ENCODE measurements around the gene OPA1. TPM values are rescaled to one million over a fixed set of nuclear protein-coding genes. Genes with fewer than 3 reads are reported as not detected.

The OPA1 gene
- total and polyA plus RNA-seq, 2 of the 8 experiments (the other 6 are each of a cell fraction or from before 2014, with no cell fraction given): 20.3 to 109 TPM

- Histone ChIP-seq H3K18ac (ENCODE audit: extremely low read depth, low read length) (no peak overlapping the region), H2AFZ (ENCODE audit: low read length) (no peak overlapping the region), H3K79me2 (ENCODE audit: control insufficient read depth in 1 of 2, insufficient read depth in 2 of 2, low read length in 2 of 2) (no peaks in the 10 kb centered on the region), H3K23me2 (ENCODE audit: low read depth, low read length) (no peaks in the 10 kb centered on the region), H4K5ac (ENCODE audit: insufficient read length, low read depth, low read length) (no peak overlapping the region), H3K23ac (ENCODE audit: insufficient read length) (no peak overlapping the region), H3K9ac (replicated peaks in 1 of 4; ENCODE audit: extremely low read depth in 1 of 4, low read depth in 3 of 4, low read length in 3 of 4) (no peak overlapping the region), H4K91ac (replicated peaks; ENCODE audit: insufficient read length, low read length) (no peak overlapping the region), H2AK5ac (ENCODE audit: low read depth, low read length) (no peak overlapping the region), H3K4ac (replicated peaks; ENCODE audit: insufficient read length, low read depth, low read length) (no peak overlapping the region), H2BK5ac (ENCODE audit: low read depth, low read length) (no peak overlapping the region), H3K4me2 (ENCODE audit: insufficient read depth in 1 of 2, low read depth in 2 of 2, low read length in 2 of 2) (no peak overlapping the region), H3K56ac (replicated peaks; ENCODE audit: insufficient read length, low read depth, low read length) (no peak overlapping the region), H3K36me3 (ENCODE audit: control insufficient read depth in 2 of 4, insufficient read depth in 4 of 4, low read length in 3 of 4) (peaks cover 0 to 4% (median 0%) of the 10 kb centered on the region in 4 experiments; a peak in 1 of 8 replicates), H3K9me3 (ENCODE audit: insufficient read depth in 2 of 2, low read depth in 1 of 2, low read length in 1 of 2) (peaks cover 36 to 42% of the 10 kb centered on the region in 2 experiments), H3K27ac (ENCODE audit: low read depth, low read length) (no peak overlapping the region), H2BK120ac (replicated peaks; ENCODE audit: low read depth, low read length) (no peak overlapping the region), H3K14ac (ENCODE audit: insufficient read length) (no peak overlapping the region), H3K27me3 (replicated peaks in 1 of 4; ENCODE audit: control insufficient read depth in 3 of 4, extremely low read depth in 1 of 4, insufficient read depth in 3 of 4, low read length in 3 of 4) (no peaks in the 10 kb centered on the region), H4K20me1 (replicated peaks in 1 of 2; ENCODE audit: control insufficient read depth in 1 of 2, insufficient read depth in 2 of 2, low read length in 2 of 2) (no peaks in the 10 kb centered on the region), H2BK12ac (ENCODE audit: low read depth, low read length) (no peak overlapping the region), H3K4me1 (replicated peaks in 1 of 4; ENCODE audit: control insufficient read depth in 3 of 4, insufficient read depth in 4 of 4, low read length in 3 of 4) (peaks cover 0 to 11% (median 6%) of the 10 kb centered on the region in 4 experiments; a peak in 5 of 7 replicates), H2BK20ac (ENCODE audit: low read length) (no peak overlapping the region), H3K79me1 (ENCODE audit: low read depth, low read length) (no peaks in the 10 kb centered on the region), H3K4me3 (ENCODE audit: extremely low read depth in 1 of 4, insufficient read depth in 2 of 4, low read depth in 3 of 4, low read length in 4 of 4) (no peak overlapping the region), H4K8ac (ENCODE audit: extremely low read depth, insufficient read depth, low read length) (no peak overlapping the region), H2BK15ac (ENCODE audit: low read length) (no peak overlapping the region)
- 95% methylated on average over 5 of the region's 5 CpGs; no CpG with 5 or more reads in 1 of the 2 experiments for WGBS, 2 experiments (ENCODE audit: extremely low coverage in 1 of 2, insufficient coverage in 1 of 2, insufficient read length in 1 of 2, insufficient replicate concordance in 2 of 2, low coverage in 1 of 2, low lambda C conversion rate in 2 of 2, missing lambda C conversion rate in 1 of 2)
- ChIA-PET POLR2A (ENCODE audit: partially characterized antibody) (no interaction called here), CTCF (ENCODE audit: partially characterized antibody) (interaction anchor here (0.9 to 1.8 kb wide), 4 partner anchors 15 to 259 kb away, joined by 3 to 5 read pairs (median 3); no protein-coding TSS in a partner anchor)
- no peak for FAIRE-seq
- DNase-seq (ENCODE audit: low read depth in 1 of 2, low spot score in 2 of 2): no peak
- no peak for TF ChIP-seq TCF12 (IDR thresholded peaks at IDR 0.05; ENCODE audit: low read depth, low read length)
- no peak for TF ChIP-seq JUND (IDR thresholded peaks at IDR 0.05; ENCODE audit: low read length)
- no peak for TF ChIP-seq FOSL1 (IDR thresholded peaks at IDR 0.05; ENCODE audit: insufficient read depth, low read depth, low read length)
- no peak for TF ChIP-seq SIN3A (conservative IDR thresholded peaks at IDR 0.05 in 1 of 2, IDR thresholded peaks at IDR 0.05 in 1 of 2; ENCODE audit: low read depth in 1 of 2, low read length in 2 of 2)
- no peak for TF ChIP-seq TBP (IDR thresholded peaks at IDR 0.05; ENCODE audit: low read depth, low read length)
- no peak for TF ChIP-seq BCL11A (IDR thresholded peaks at IDR 0.05; ENCODE audit: low read depth in 2 of 2, low read length in 2 of 2)
- TF ChIP-seq CEBPB (IDR thresholded peaks at IDR 0.05; ENCODE audit: low read depth, low read length): no peak
- TF ChIP-seq KDM4A (IDR thresholded peaks at IDR 0.05; ENCODE audit: low read depth, low read length, severe bottlenecking): no peak
- no peak for TF ChIP-seq ATF2 (IDR thresholded peaks at IDR 0.05; ENCODE audit: low read length)
- no peak for TF ChIP-seq SUZ12 (IDR thresholded peaks at IDR 0.05; ENCODE audit: low read length)
- no peak for TF ChIP-seq TAF1 (IDR thresholded peaks at IDR 0.05; ENCODE audit: low read depth, low read length)
- no peak for TF ChIP-seq E2F6 (IDR thresholded peaks at IDR 0.05)
Observed at GRCh38 chr3:193712938-193713337, 119.9 kb downstream of the OPA1 start.

All from H1 (cell line).